Small intestine (tissue), 7 donors: ENCODE results near the gene NCOA3. TPM values are rescaled to one million over a fixed set of nuclear protein-coding genes. Genes with fewer than 3 reads are reported as not detected.

Experiments used
- DNase-seq, 2 donors: peaks; one replicate each; pipeline versions ENCODE4 v3.0.0 to v3.0.0-alpha.2; 2013
- FAIRE-seq: peaks from 2 replicates; lab custom pipeline; 2012; peaks lifted over from hg19 to GRCh38; lab: Jason Lieb, UNC
- H3K27ac ChIP-seq, 3 donors: one replicate each; pipeline ENCODE4 v1.5.1; 2013; ENCODE audit warnings: low read length in 2 of 3, mild to moderate bottlenecking in 2 of 3, control low read depth in 1 of 3, inconsistent platforms in 1 of 3, low read depth in 1 of 3, moderate library complexity in 1 of 3
- H3K27me3 ChIP-seq, 3 donors: one replicate each; pipeline ENCODE4 v1.6.1; 2013; ENCODE audit warnings: low read length in 3 of 3, inconsistent platforms in 1 of 3; ENCODE audit not compliant: control insufficient read depth in 3 of 3, insufficient read depth in 3 of 3
- H3K36me3 ChIP-seq, 3 donors: one replicate each; pipeline ENCODE4 v1.6.1; 2013; ENCODE audit warnings: low read length in 3 of 3, inconsistent platforms in 1 of 3, low read depth in 1 of 3, mild to moderate bottlenecking in 1 of 3, moderate library complexity in 1 of 3; ENCODE audit not compliant: control insufficient read depth in 3 of 3, insufficient read depth in 2 of 3
- H3K4me1 ChIP-seq, 3 donors: one replicate each; pipeline ENCODE4 v1.6.1; 2013; ENCODE audit warnings: low read length in 2 of 3, inconsistent platforms in 1 of 3, low read depth in 1 of 3, mild to moderate bottlenecking in 1 of 3, moderate library complexity in 1 of 3; ENCODE audit not compliant: control insufficient read depth in 3 of 3, insufficient read depth in 2 of 3
- H3K4me3 ChIP-seq, 3 donors: one replicate each; pipeline ENCODE4 v1.5.1; 2013; ENCODE audit warnings: low read length in 3 of 3, control low read depth in 1 of 3, inconsistent platforms in 1 of 3, low read depth in 1 of 3, mild to moderate bottlenecking in 1 of 3, moderate library complexity in 1 of 3
- H3K9me3 ChIP-seq, 2 donors: one replicate each; pipeline ENCODE4 v1.6.1; 2013; ENCODE audit warnings: low read depth in 1 of 2, low read length in 1 of 2; ENCODE audit not compliant: control insufficient read depth in 2 of 2, insufficient read depth in 1 of 2
- WGBS, 3 donors: extraction: QIAGEN DNeasy Blood & Tissue Kit; methylation state at CpG; one replicate each; pipeline ENCODE4 v1.1.7; 2013; 5-methylcytosine and 5-hydroxymethylcytosine counted together
- polyA plus RNA-seq, 4 donors: library from polyadenylated mRNA; stranded (reverse) in 3 of 4; unstranded in 1 of 4; fragments of 200-250 nt in 3 of 4; fragments of 120-200 nt in 1 of 4; gene quantifications; one replicate each; pipeline versions ENCODE4 v1.2.1 to v1.2.3, GENCODE V29; 2013
- donor health status: healthy with polysubstance abuse.
- donor health status: control.
- donor health status: control.
- donor health status: Bipolar disorder and iron deficiency.
- donor health status: healthy.

Gene NCOA3
- polyA plus RNA-seq, 4 donors: 3.4 to 14.9 (median 5.1) TPM

DNA sequence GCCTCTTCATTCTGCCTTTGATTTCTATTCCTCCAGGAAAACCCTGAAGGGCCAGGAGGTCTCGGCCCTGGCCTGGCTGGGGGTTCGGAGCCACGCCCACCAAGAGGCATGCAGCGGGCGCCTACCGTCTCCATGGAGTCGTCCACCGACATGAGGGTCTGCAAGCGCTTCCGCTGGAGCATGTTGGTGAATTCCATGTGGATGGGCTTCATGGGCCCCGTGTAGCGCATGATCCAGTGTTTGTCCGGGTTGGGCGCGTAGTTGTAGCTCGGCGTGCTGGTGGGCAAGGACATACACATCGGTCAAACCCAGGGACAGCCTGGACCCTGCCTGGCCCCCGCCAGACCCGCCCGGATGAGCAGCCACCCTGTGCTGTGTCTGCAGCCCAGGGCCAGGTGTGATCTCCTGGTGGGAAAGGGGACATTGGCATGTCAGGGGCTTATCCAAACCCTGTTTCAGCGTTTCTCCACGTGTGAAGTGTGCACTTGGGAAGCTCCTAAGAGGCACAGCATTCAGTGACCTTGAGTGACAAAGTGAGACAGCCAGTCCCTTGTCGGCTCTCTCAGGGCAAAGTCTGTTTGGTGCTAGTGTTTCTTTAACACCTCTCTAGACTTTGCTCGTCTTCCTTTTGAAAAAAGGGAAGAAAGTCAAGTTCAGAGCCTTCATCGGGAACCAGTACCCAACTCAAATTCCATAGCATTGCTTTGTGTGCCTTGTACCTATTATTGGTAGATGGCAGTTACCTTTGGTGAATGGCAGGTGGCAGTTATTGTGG, 182.8 kb downstream of the NCOA3 start:
- FAIRE-seq (no peak), DNase-seq (peak; percentile 45 to 60)
- Histone ChIP-seq H3K4me3 (no peak overlapping the region), H3K4me1 (peaks cover 0 to 7% (median 2%) of the 10 kb centered on the region in 3 donors), H3K36me3 (peaks cover 0 to 56% (median 0%) of the 10 kb centered on the region in 3 donors), H3K9me3 (peaks cover 0 to 5% of the 10 kb centered on the region in 2 donors), H3K27me3 (no peaks in the 10 kb centered on the region), H3K27ac (no peak overlapping the region)
- 76 to 86% (median 79%) methylated on average over 26 of the region's 26 CpGs for WGBS, 3 donors

- H3K4me1 ChIP-seq: peaks cover 0 to 7% (median 0%) of the 10 kb centered on the region in 3 donors
- H3K36me3 ChIP-seq: peaks cover 0 to 56% (median 2%) of the 10 kb centered on the region in 3 donors
- DNase-seq (no peak), FAIRE-seq (no peak)
- no peak overlapping the region for H3K4me3 ChIP-seq
- 88 to 93% (median 91%) methylated on average over 14 of the region's 14 CpGs for WGBS, 3 donors
- H3K27ac ChIP-seq: no peak overlapping the region
- H3K9me3 ChIP-seq: peaks cover 0 to 18% of the 10 kb centered on the region in 2 donors
- no peaks in the 10 kb centered on the region for H3K27me3 ChIP-seq
These were observed 184.9 kb downstream of the NCOA3 start for GRCh38 chr20:47686545-47686944.

DNA sequence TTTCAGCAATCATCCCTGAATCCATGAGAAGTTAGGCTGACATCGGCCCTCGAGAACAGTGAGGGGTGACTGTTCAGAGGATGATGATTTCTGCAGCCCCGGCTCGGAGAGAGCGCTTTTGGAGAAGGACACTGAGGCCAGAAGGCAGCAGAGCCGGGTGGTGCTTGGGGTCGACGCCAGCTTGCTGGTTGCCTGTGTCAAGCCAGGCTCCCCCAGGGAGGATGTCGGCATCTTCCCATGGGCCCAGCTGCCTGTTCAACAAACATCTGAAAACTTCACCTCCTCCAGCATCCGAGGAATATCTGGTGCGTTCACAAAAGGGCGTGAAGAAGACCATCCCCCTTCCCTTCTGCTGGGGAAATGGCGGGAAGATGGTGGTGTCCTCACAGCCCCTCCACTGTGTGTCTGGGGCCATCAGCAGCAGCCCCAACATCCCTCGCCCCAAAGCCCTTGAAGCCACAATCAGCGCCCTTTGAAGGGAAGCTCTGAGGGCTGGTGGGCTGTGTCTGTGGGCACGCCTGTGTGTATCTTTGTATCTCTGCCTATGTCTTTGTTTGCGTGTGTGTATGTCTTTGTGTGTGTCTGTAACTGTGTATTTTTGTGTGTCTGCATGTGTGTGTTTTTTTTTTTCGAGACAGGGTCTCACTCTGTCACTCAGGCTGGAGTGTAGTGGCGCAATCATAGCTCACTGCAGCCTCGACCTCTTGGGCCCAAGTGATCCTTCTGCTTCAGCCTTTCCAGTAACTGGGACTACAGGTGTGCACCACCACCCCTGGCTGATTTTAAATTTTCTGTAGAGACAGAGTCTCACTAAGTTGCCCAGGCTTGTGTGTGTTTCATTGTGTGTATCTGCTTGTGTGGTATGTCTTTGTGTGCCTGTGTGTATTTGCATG, 185.7 kb downstream of the NCOA3 start:
- DNase-seq (no peak), FAIRE-seq (no peak)
- WGBS, 3 donors: 82 to 91% (median 90%) methylated on average over 17 to 20 of the region's 20 CpGs
- Histone ChIP-seq H3K36me3 (peaks cover 0 to 55% (median 2%) of the 10 kb centered on the region in 3 donors), H3K27me3 (no peaks in the 10 kb centered on the region), H3K27ac (no peak overlapping the region), H3K4me1 (peaks cover 0 to 5% (median 0%) of the 10 kb centered on the region in 3 donors), H3K9me3 (peaks cover 0 to 26% of the 10 kb centered on the region in 2 donors), H3K4me3 (no peak overlapping the region)

DNA sequence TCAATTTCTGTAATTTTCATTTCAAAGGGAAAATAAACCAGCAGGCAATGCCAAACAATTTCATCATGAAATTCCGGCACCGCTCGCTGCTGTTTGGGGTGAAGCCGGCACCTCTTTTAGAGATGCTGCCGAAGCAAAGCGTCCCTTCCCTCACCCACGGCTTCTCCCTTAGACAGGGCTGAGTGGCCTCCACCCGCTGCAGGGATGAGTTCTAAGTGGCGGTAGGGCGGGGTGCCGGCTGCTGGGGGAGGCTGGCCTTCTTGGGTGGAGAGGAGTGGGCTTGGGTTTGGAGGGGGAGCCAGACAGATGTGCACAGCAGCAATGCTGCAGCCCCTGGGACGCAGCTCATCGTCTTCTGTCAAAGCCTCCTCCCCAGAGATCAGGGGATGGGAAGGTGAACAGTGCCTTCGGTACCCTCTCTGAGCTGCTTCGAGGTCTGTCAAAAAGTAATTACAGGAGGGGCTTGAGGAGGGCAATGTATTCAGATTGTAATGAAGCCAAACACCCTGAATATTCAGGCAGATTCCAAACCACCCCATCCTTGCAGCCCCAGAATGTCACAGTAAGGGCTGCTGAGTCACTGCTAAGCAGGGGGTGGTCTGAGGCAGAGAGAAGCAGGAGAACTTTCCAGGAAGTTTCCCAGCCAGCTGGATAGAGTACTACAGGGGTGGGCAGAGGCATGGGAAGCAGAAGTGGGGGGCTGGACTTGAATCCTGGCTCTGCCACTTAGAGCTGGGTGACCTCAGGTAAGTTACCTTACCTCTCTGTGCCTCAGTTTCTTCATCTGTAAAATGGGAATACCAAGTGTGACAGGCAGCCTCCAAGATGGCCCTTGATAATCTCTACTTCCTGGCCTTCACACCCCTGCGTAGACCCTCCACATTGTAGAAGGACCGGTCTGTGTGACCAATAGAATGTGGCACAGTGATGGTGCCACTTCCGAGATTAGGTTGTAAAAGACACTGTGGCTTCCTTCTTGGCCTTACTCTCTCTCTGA, 187.0 kb downstream of the NCOA3 start:
- no peak overlapping the region for H3K27ac ChIP-seq
- peaks cover 0 to 44% (median 2%) of the 10 kb centered on the region in 3 donors for H3K36me3 ChIP-seq
- peaks cover 0 to 5% (median 0%) of the 10 kb centered on the region in 3 donors for H3K4me1 ChIP-seq
- no peak overlapping the region for H3K4me3 ChIP-seq
- WGBS, 3 donors: 81 to 92% (median 88%) methylated on average over 18 of the region's 18 CpGs
- FAIRE-seq: no peak
- no peak for DNase-seq
- H3K27me3 ChIP-seq: no peaks in the 10 kb centered on the region
- peaks cover 0 to 32% of the 10 kb centered on the region in 2 donors for H3K9me3 ChIP-seq

- H3K4me1 ChIP-seq: no peaks in the 10 kb centered on the region
These were observed 188.0 kb downstream of the NCOA3 start for GRCh38 chr20:47689731-47690130.

GRCh38 chr20:47691625-47692024, 189.9 kb downstream of the NCOA3 start:
- no peaks in the 10 kb centered on the region for H3K27me3 ChIP-seq
- no peaks in the 10 kb centered on the region for H3K4me1 ChIP-seq
- DNase-seq (no peak), FAIRE-seq (no peak)
- H3K36me3 ChIP-seq: peaks cover 0 to 32% (median 2%) of the 10 kb centered on the region in 3 donors
- no peak overlapping the region for H3K27ac ChIP-seq
- H3K4me3 ChIP-seq: no peak overlapping the region
- peaks cover 0 to 32% of the 10 kb centered on the region in 2 donors for H3K9me3 ChIP-seq

More at GRCh38 chr20:47689731-47690130, 188.0 kb downstream of the NCOA3 start:
- Histone ChIP-seq H3K36me3 (peaks cover 0 to 43% (median 2%) of the 10 kb centered on the region in 3 donors), H3K27me3 (no peaks in the 10 kb centered on the region), H3K9me3 (peaks cover 0 to 32% of the 10 kb centered on the region in 2 donors), H3K4me3 (no peak overlapping the region), H3K27ac (no peak overlapping the region)
- 63 to 86% (median 85%) methylated on average over 1 of the region's 1 CpG for WGBS, 3 donors
- no peak for FAIRE-seq
- DNase-seq: no peak

GRCh38 chr20:47694021-47694818, 192.5 kb downstream of the NCOA3 start:
- FAIRE-seq (no peak), DNase-seq (no peak)
- Histone ChIP-seq H3K36me3 (peaks cover 0 to 29% (median 2%) of the 10 kb centered on the region in 3 donors), H3K27me3 (no peaks in the 10 kb centered on the region), H3K4me3 (no peak overlapping the region), H3K27ac (no peak overlapping the region), H3K4me1 (no peaks in the 10 kb centered on the region), H3K9me3 (peaks cover 0 to 32% of the 10 kb centered on the region in 2 donors)
- WGBS, 3 donors: 94 to 96% (median 95%) methylated on average over 21 of the region's 21 CpGs
